ENCODE results near the gene PUS7L. TPM values are rescaled to one million over a fixed set of nuclear protein-coding genes. Genes with fewer than 3 reads are reported as not detected.

The PUS7L gene
- total RNA-seq, 1 experiment from 2014 or later, result 15.3 TPM

DNA sequence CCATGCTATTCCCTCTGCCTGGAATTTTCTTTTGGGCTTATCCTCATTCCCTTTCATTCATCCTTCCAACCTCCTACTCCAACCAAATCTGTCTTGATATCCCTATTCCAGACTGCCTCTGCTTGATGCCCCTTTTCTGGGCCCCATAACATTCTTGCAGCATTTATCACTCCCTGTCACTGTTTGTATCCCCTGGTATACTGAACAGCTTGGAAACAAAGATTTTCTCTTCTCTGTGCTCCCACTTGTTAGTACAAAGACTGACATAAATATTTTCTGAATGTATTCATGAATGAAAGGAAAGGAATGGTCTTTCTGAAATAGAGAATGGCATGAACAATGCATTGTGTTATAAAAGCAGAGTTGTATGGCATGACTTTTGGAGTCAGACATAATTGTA lies 7.7 kb upstream of the PUS7L start (continued):
- TF ChIP-seq YY1 (IDR thresholded peaks at IDR 0.05; ENCODE audit: extremely low read depth, insufficient replicate concordance, low read depth, low read length), result no peak
- TF ChIP-seq FOSL1 (IDR thresholded peaks at IDR 0.05; ENCODE audit: low read depth), result no peak
- no peak for TF ChIP-seq ZNF274 (IDR thresholded peaks at IDR 0.05; ENCODE audit: low read depth, low read length)
- no peak for TF ChIP-seq EZH2 (IDR thresholded peaks at IDR 0.05)
- TF ChIP-seq, protein P1, sequence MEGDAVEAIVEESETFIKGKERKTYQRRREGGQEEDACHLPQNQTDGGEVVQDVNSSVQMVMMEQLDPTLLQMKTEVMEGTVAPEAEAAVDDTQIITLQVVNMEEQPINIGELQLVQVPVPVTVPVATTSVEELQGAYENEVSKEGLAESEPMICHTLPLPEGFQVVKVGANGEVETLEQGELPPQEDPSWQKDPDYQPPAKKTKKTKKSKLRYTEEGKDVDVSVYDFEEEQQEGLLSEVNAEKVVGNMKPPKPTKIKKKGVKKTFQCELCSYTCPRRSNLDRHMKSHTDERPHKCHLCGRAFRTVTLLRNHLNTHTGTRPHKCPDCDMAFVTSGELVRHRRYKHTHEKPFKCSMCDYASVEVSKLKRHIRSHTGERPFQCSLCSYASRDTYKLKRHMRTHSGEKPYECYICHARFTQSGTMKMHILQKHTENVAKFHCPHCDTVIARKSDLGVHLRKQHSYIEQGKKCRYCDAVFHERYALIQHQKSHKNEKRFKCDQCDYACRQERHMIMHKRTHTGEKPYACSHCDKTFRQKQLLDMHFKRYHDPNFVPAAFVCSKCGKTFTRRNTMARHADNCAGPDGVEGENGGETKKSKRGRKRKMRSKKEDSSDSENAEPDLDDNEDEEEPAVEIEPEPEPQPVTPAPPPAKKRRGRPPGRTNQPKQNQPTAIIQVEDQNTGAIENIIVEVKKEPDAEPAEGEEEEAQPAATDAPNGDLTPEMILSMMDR (IDR thresholded peaks at IDR 0.05 in 2 of 3, conservative IDR thresholded peaks at IDR 0.05 in 1 of 3; ENCODE audit: borderline replicate concordance in 1 of 3, insufficient read depth in 1 of 3, low read depth in 2 of 3, low read length in 2 of 3), result no peak
- TF ChIP-seq EZH2phosphoT487 (IDR thresholded peaks at IDR 0.05; ENCODE audit: borderline replicate concordance), result no peak

- POLR2A ChIA-PET, result no interaction called here
- Histone ChIP-seq H3K4me2 (ENCODE audit: low read length) (no peak overlapping the region), H3K4me3 (replicated peaks in 1 of 2; ENCODE audit: low read depth in 1 of 2, low read length in 2 of 2) (no peak overlapping the region), H3K27ac (ENCODE audit: low read depth, low read length) (no peak overlapping the region), H3K36me3 (ENCODE audit: control insufficient read depth in 1 of 2, insufficient read depth in 2 of 2, low read length in 2 of 2) (no peaks in the 10 kb centered on the region), H3K4me1 (ENCODE audit: control insufficient read depth in 1 of 2, insufficient read depth in 2 of 2, low read length in 2 of 2) (peaks cover 6 to 8% of the 10 kb centered on the region in 2 experiments; a peak in 3 of 4 replicates), H3K27me3 (ENCODE audit: insufficient read depth, low read length) (no peaks in the 10 kb centered on the region), H4K20me1 (ENCODE audit: insufficient read depth) (no peaks in the 10 kb centered on the region), H3K9me3 (ENCODE audit: control insufficient read depth in 1 of 2, insufficient read depth in 1 of 2, low read depth in 1 of 2, low read length in 2 of 2) (no peaks in the 10 kb centered on the region), H3K9ac (ENCODE audit: low read length) (no peak overlapping the region), H3K9me2 (ENCODE audit: insufficient read depth) (no peaks in the 10 kb centered on the region), H2AFZ (ENCODE audit: low read depth, low read length, poor library complexity, severe bottlenecking) (no peak overlapping the region), H3K79me2 (ENCODE audit: insufficient read depth, low read length) (no peaks in the 10 kb centered on the region)
- RAD21 ChIA-PET (ENCODE audit: low non-redundant PET in 1 of 2, low total read pairs in 2 of 2, uncharacterized antibody in 2 of 2, unreplicated experiment in 2 of 2), result no interaction called here
- ATAC-seq (no peak), DNase-seq (ENCODE audit: low read depth, low spot score) (no peak)
- CTCF ChIA-PET, result no interaction called here
- BruUV-seq (replicated peaks), result no TSS peak
- TF ChIP-seq CBX3 (IDR thresholded peaks at IDR 0.05; ENCODE audit: low read depth) (no peak), JUND (IDR thresholded peaks at IDR 0.05) (no peak), EGR1 (IDR thresholded peaks at IDR 0.05; ENCODE audit: low read depth) (no peak), REST (IDR thresholded peaks at IDR 0.05; ENCODE audit: low read depth) (no peak), SRF (IDR thresholded peaks at IDR 0.05; ENCODE audit: low read depth) (no peak), CEBPB (IDR thresholded peaks at IDR 0.05; ENCODE audit: low read depth) (no peak), EZH2phosphoT487 (IDR thresholded peaks at IDR 0.05; ENCODE audit: borderline replicate concordance) (no peak), POLR2A (IDR thresholded peaks at IDR 0.05; ENCODE audit: borderline replicate concordance, extremely low read depth, insufficient read depth, insufficient read length) (no peak), TCF7L2 (IDR thresholded peaks at IDR 0.05; ENCODE audit: borderline replicate concordance, extremely low read depth, insufficient read depth, insufficient read length) (no peak), SP1 (IDR thresholded peaks at IDR 0.05; ENCODE audit: low read depth) (no peak)
- intact Hi-C loops (cut with micrococcal nuclease), result no loop called here
Observed at GRCh38 chr12:43764528-43764927, 5.9 kb upstream of the PUS7L start.

Measured in HCT116 (cell line).